LNCAP (cell line): Measurements from ENCODE around the gene PMEPA1.

ENCODE experiments used
- CTCF ChIP-seq: fragments of 450-650 bp; IDR thresholded peaks from 2 replicates; pipeline ENCODE4 v1.5.1; 2017; ENCODE audit warnings: mild to moderate bottlenecking

The PMEPA1 gene

GRCh38 chr20:57657535-57658446 lies 52.0 kb downstream of the PMEPA1 start:
- no peak for TF ChIP-seq CTCF

- no peak for TF ChIP-seq CTCF
Measured at GRCh38 chr20:57656821-57657534, 52.8 kb downstream of the PMEPA1 start.

- no peak for TF ChIP-seq CTCF
Measured at GRCh38 chr20:57656252-57656820, 53.5 kb downstream of the PMEPA1 start.

- no peak for TF ChIP-seq CTCF
Measured at GRCh38 chr20:57655809-57656155, 54.0 kb downstream of the PMEPA1 start.

GRCh38 chr20:57654998-57655808 lies 54.6 kb downstream of the PMEPA1 start:
- TF ChIP-seq CTCF = no peak

- peak; percentile 87 for TF ChIP-seq CTCF
Measured at GRCh38 chr20:57654363-57654997, 55.3 kb downstream of the PMEPA1 start.

- no peak for TF ChIP-seq CTCF
Measured at GRCh38 chr20:57653910-57654309, 55.9 kb downstream of the PMEPA1 start.
